GM21825 (cell line): ENCODE results near the gene MCM10.

Experiments
- ATAC-seq: cut with Tn5 transposase; IDR thresholded peaks from one replicate; pipeline ENCODE4 v1.9.1; 2021; ENCODE audit warnings: mild to moderate bottlenecking, moderate library complexity; ENCODE audit not compliant: unreplicated experiment

MCM10 gene

DNA sequence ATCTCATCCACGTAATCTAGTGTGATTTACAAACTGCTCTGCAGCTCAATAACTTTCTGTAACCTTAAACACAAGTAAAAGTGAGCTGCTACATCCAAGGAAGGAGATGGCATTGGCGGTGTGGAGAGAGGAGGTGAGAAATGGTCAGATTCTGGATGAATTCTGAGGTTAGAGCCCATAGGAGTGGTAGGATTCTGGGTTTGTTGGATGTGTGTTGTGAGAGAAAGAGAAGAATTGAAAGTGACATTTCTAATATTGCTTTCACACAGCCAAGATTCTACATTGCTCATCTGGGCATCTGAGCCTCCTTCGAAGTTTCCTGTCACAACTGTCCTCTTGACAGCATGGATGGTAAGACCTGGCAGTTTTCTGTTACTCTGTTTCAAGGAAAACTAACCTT lies 2.5 kb downstream of the MCM10 start:
- ATAC-seq, result no peak

GRCh38 chr10:13165177-13165576 lies 3.8 kb downstream of the MCM10 start:
- no peak for ATAC-seq

GRCh38 chr10:13167568-13167967 lies 6.2 kb downstream of the MCM10 start:
- ATAC-seq, result no peak

DNA sequence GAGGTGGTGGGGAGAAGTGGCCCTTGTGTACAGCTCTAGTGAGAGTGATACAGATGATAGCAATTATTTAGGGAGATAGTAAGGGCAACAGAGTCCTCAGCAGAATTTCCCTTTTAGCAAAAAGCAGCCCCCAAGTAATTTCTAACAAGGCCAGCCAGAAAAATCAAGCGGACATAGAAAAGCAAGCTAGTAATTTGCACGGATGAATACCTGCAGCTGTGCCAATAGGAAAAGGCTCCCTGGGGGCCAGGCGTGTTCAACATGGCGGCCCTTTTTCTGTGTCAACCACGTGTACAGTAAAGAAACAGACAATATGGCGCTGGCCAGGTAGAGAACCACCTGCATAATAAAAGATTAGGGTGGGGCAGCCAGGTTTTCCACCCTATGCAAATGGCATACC lies 7.4 kb downstream of the MCM10 start:
- no peak for ATAC-seq

DNA sequence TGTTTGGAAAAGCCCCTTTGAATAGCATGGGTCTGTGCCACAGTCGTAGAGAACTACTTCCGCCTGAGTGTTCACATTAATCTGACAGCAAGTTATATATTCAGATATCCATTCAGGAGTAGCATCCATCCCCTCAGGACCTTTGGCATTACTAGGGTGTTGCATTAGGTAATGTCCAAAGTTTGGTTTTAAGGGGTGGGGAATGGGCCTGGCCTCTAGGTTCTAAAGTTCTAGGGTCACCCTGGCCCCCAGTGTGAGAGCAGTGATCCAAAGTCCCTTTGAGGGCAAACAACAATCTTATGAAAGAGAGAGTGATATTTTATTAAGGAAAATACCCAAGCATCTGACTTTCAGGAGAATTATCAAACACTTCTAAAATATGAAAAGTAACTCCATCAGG lies 12.3 kb downstream of the MCM10 start:
- ATAC-seq, result no peak

- peak; percentile 51 for ATAC-seq
These were observed 19.4 kb downstream of the MCM10 start for GRCh38 chr10:13180788-13181187.

DNA sequence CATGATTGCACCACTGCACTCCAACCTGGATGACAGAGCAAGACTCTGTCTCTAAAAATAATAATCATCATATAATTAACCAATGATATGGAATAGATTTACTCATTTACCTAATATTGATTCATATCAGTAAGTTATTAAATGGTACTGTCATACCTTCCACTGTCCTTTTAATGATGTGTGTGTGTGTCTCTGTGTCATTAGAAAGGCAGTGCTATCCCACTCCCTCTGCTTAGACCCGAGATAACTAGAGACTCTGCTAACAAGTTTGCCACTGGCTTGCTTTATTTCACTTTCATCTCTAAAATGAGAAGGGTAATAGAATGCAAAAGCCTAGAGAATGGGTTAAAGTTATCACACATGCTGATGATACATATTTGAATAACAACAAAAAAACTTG lies 21.1 kb downstream of the MCM10 start:
- no peak for ATAC-seq

GRCh38 chr10:13183625-13184024 lies 22.3 kb downstream of the MCM10 start:
- no peak for ATAC-seq

DNA sequence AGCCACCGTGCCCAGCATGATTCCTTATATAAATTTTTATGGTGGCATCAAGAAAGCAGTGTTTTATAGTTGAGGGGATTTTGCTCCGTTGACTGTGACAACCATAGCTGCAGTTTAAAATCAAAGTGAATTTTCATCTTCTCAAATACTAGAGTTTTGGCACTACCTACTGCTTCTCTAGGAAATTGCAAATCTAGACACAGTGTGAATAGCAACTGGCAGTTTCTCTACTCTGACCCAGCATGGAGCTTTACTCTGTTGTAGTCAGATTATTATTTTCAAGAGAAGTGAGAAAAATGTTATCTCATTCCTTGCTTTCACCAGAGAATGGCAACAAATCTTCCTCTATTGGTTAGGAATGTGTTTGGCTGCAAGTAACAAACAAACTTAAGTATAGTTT lies 22.9 kb downstream of the MCM10 start:
- no peak for ATAC-seq

DNA sequence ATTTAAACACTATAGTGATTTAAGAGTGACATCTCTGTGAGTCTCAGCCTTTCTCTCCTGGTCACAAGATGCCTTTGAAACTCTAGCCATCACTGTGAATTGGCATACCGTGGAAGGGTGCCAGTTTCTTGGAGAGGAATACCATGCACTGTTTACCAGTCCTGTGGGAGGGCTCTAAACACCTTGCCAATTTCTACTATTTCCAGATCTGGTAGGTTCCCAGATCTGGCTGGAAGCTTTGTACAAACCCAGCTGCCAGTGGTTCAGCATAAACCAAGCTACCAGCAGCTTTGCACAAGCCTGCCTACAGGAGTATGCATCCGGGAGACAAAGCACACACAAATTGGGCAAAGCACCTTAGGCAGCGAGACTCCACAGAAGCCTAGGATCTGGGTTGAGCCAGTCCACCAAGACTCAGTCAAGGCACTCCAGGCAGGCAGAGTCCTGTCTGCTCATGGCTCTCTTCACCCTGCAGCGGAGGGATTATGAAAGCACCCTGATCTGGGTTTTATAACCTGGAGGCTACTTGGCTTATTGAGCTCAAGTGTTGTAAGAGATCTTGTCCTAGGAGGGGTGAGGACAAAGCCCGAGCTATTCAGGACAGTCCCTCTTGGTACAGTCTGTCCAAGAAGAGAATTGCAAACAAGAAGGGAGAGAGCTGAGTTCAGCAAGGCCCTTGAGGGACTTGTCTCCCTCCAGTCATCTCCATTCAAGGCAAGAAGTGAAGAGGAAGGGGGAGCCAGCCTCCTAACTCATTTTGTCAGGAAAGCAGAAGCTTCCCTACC lies 23.6 kb downstream of the MCM10 start:
- ATAC-seq, result no peak

DNA sequence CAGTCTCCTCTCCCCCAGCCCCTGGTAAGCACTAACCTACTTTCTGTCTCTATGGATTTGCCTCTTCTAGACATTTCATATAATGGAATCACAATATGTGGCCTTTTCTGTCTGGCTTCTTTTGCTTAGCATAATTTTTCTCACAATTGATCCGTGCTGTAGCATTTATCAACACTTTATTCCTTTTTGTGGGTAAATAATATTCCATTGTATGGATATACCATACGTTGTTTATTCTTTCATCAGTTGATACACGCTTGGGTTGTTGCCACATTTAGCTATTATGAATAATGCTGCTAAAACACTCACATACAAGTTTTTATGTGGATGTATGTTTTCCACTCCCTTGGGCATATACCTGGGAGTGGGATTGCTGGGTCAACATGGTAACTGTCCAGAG lies 25.8 kb downstream of the MCM10 start:
- ATAC-seq, result no peak

GRCh38 chr10:13188593-13188992 lies 27.2 kb downstream of the MCM10 start:
- no peak for ATAC-seq

- ATAC-seq, result no peak
These were observed 28.6 kb downstream of the MCM10 start for GRCh38 chr10:13189961-13190360.

DNA sequence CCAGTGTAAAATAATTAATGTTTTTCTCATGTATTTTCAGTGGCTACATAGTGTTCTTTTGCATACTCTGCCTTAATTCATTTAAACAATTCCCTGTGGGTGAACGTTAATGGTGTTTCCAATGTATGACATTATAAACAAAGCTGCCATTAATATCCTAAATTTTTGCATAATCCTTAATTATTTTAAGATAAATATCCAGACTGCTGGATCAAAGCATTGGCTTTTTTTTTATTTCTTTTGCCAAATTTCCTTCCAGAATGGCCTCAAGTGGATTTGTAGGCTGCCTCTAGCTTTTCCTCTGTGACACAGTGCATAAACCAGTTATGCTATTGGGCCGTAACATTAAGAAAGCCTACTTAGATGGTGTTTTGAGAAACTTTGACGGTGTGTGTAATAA lies 29.5 kb downstream of the MCM10 start:
- ATAC-seq, result no peak

DNA sequence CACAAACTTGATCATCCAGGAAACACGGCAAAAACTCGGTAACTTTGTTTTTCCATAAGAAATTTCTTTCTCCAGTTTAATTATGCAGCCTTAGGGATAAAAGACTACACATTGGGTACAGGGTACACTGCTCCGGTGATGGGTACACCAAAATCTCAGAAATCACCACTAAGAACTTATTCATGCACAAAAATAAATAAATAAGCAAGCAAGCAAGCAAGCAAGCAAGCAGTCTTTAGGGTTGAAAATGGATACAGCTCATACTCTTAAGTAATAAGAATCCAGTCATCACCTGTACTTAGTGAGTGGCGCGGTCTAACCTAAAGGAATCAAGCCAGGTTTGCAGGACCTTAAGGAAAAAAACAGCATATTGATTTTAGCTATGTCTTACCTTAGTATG lies 30.0 kb downstream of the MCM10 start:
- ATAC-seq, result no peak

DNA sequence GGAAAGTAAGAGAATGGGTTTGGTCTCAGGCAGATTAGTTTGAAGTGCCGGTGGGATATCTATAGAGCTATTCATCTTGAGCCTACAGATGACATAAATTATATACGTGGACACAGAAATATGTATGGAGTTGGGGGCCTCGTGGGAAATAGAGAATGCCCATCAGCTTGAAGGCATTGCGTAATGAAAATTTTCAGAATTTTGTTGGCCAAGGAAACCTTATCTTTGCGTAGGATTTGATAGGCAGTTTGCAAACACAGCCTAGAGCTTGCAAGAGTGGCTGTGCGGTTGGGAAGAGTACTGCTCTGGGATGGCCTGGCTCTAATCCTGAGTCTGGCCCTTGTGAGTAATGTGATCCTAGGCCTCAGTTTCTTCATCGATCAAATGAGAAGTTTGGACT lies 32.3 kb downstream of the MCM10 start:
- ATAC-seq, result no peak

DNA sequence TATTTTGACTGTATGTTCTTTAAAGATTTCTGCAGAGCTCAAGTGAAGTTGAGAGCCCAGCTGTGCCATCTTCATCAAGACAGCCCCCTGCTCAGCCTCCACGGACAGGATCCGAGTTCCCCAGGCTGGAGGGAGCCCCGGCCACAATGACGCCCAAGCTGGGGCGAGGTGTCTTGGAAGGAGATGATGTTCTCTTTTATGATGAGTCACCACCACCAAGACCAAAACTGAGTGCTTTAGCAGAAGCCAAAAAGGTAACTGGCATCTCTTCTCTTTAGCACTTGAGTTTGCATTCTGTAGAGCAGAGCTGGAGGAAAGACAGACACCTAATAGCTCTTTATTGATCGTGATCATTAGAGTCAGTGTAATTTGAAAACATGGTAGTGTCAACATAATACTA lies 33.7 kb downstream of the MCM10 start:
- no peak for ATAC-seq

GRCh38 chr10:13201132-13201531 lies 39.8 kb downstream of the MCM10 start:
- ATAC-seq, result no peak

GRCh38 chr10:13206091-13206490 lies 44.7 kb downstream of the MCM10 start:
- no peak for ATAC-seq

DNA sequence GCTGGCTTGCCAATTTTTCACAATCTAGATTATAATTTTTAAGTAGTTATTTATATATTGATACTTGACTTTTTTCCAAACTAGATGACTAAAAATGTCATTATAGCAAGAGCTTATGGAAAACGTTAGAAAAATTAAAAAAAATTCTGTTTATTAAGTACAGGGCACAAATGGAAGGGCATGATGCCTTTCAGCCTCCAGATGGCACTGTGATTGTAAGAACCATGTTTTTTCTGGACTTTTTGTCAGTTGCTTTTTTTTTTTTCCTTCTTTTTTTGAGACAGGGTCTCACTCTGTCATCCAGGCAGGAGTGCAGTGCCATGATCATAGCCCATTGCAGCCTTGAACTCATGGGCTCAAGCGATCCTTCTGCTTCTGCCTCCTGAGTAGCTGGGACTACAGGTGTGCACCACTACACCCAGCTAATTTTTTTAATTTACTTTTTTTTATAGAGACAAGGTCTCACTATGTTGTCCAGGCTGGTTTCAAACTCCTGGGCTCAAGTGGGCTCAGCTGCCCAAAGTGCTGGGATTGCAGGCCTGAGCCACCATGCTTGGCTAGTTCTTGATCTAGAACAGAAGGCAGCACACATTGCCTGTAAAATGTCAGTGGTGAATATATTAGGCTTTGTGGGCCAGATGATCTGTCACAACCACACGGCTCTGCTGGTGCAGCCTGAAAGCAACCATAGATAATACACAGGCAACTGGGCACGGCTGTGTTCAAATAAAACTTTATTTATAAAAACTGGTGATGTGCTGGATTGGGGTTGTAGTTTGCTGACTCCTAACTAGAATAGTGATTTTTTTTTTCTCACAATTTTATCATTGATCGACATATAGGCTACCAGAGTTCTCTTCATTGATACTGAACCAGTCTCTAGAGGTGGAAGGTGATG lies 45.4 kb downstream of the MCM10 start:
- ATAC-seq, result no peak

GRCh38 chr10:13213163-13213562 lies 51.8 kb downstream of the MCM10 start:
- ATAC-seq, result no peak

GRCh38 chr10:13218878-13219277 lies 57.5 kb downstream of the MCM10 start:
- no peak for ATAC-seq
